ENCODE measurements around the gene HACD2. TPM values are rescaled to one million over a fixed set of nuclear protein-coding genes. Genes with fewer than 3 reads are reported as not detected.

HACD2 gene
- total RNA-seq, 1 experiment from 2014 or later, result 18.8 TPM

- DNase-seq (ENCODE audit: low spot score), result no peak
Observed at GRCh38 chr3:123447416-123447748, 137.5 kb downstream of the HACD2 start.

- no peak for DNase-seq (ENCODE audit: low spot score)
Observed at GRCh38 chr3:123446610-123447109, 138.2 kb downstream of the HACD2 start.

- no peak for DNase-seq (ENCODE audit: low spot score)
Observed at GRCh38 chr3:123446210-123446609, 138.6 kb downstream of the HACD2 start.

- no peak for DNase-seq (ENCODE audit: low spot score)
Observed at GRCh38 chr3:123445702-123446101, 139.2 kb downstream of the HACD2 start.

- DNase-seq (ENCODE audit: low spot score), result no peak
Observed at GRCh38 chr3:123444744-123445143, 140.1 kb downstream of the HACD2 start.

- DNase-seq (ENCODE audit: low spot score), result no peak
Observed at GRCh38 chr3:123444023-123444422, 140.8 kb downstream of the HACD2 start.

GRCh38 chr3:123442908-123443307 is 141.9 kb downstream of the HACD2 start:
- no peak for DNase-seq (ENCODE audit: low spot score)

- DNase-seq (ENCODE audit: low spot score), result no peak
Observed at GRCh38 chr3:123442125-123442524, 142.7 kb downstream of the HACD2 start.

Other genes starting within 250 kb of the HACD2 start
- gene ADCY5, start 136.0 kb downstream of the HACD2 start, total RNA-seq (2014; rRNA removed; shearing (Covaris generic)), result 1.2 and 1.6 TPM in 2 replicates

Measured in HT-29 (cell line).